HG03520 (cell line): ENCODE data around the gene MAP3K9.
"Not testable (repeated sequence)": the region's sequence is repeated elsewhere in the genome, so short reads cannot be mapped to it uniquely, and the experiment has no call there.

Source experiments
- ATAC-seq: cut with Tn5 transposase; IDR thresholded peaks from one replicate; pipeline ENCODE4 v1.9.1; 2021; ENCODE audit warnings: mild to moderate bottlenecking, moderate library complexity; ENCODE audit not compliant: unreplicated experiment

MAP3K9 gene

GRCh38 chr14:70809225-70810219, at the start of gene MAP3K9:
TSS of gene MAP3K9 (minus strand) at chr14:70809513. CDS start at chr14:70809171, 342 bp downstream.
- ATAC-seq = peak; percentile 83

- ATAC-seq = no peak
Observed at GRCh38 chr14:70858641-70859040, 49.3 kb upstream of the MAP3K9 start.

GRCh38 chr14:70857496-70857890, 48.2 kb upstream of the MAP3K9 start:
- no peak for ATAC-seq

GRCh38 chr14:70856851-70857495, 47.7 kb upstream of the MAP3K9 start:
- no peak for ATAC-seq

GRCh38 chr14:70855486-70855885, 46.2 kb upstream of the MAP3K9 start:
- ATAC-seq = no peak

- ATAC-seq = not testable (repeated sequence)
Observed at GRCh38 chr14:70853658-70854057, 44.3 kb upstream of the MAP3K9 start.

- ATAC-seq = no peak
Observed at GRCh38 chr14:70847406-70848090, 38.2 kb upstream of the MAP3K9 start.

- ATAC-seq = no peak
Observed at GRCh38 chr14:70845601-70846000, 36.3 kb upstream of the MAP3K9 start.

GRCh38 chr14:70842851-70843462, 33.6 kb upstream of the MAP3K9 start:
- no peak for ATAC-seq

GRCh38 chr14:70838076-70838475, 28.8 kb upstream of the MAP3K9 start:
- no peak for ATAC-seq

- no peak for ATAC-seq
Observed at GRCh38 chr14:70836946-70837345, 27.6 kb upstream of the MAP3K9 start.

GRCh38 chr14:70833884-70834283, 24.6 kb upstream of the MAP3K9 start:
- ATAC-seq = no peak

- no peak for ATAC-seq
Observed at GRCh38 chr14:70832561-70833305, 23.4 kb upstream of the MAP3K9 start.

- no peak for ATAC-seq
Observed at GRCh38 chr14:70830998-70831781, 21.9 kb upstream of the MAP3K9 start.

GRCh38 chr14:70828188-70828587, 18.9 kb upstream of the MAP3K9 start:
- ATAC-seq = no peak

- no peak for ATAC-seq
Observed at GRCh38 chr14:70827752-70828151, 18.4 kb upstream of the MAP3K9 start.

- ATAC-seq = no peak
Observed at GRCh38 chr14:70827347-70827746, 18.0 kb upstream of the MAP3K9 start.

GRCh38 chr14:70823281-70823680, 14.0 kb upstream of the MAP3K9 start:
- no peak for ATAC-seq

- ATAC-seq = no peak
Observed at GRCh38 chr14:70822530-70823185, 13.3 kb upstream of the MAP3K9 start.
